Sigmoid colon (tissue), 7 donors: ENCODE results near the gene SLC35G4. TPM values are rescaled to one million over a fixed set of nuclear protein-coding genes. Genes with fewer than 3 reads are reported as not detected.
"Not testable (repeated sequence)": the region's sequence is repeated elsewhere in the genome, so short reads cannot be mapped to it uniquely, and the experiment has no call there.

Experiments
- DNase-seq: peaks from one replicate; pipeline ENCODE4 v3.0.0-alpha.2; 2019
- H3K27ac ChIP-seq, 4 donors: fragments of 200-600 bp; sonication (generic); one replicate each; pipeline ENCODE4 v1.5.1; 2016 to 2019; ENCODE audit warnings: mild to moderate bottlenecking in 1 of 4
- H3K27me3 ChIP-seq, 3 donors: fragments of 200-600 bp; sonication (generic); one replicate each; pipeline ENCODE4 v1.5.1; 2019; ENCODE audit warnings: mild to moderate bottlenecking in 1 of 3
- H3K36me3 ChIP-seq, 4 donors: fragments of 200-600 bp; sonication (generic); one replicate each; pipeline ENCODE4 v1.5.1; 2016 to 2019
- H3K4me1 ChIP-seq, 4 donors: fragments of 200-600 bp; sonication (generic); one replicate each; pipeline ENCODE4 v1.5.1; 2017 to 2019
- H3K4me3 ChIP-seq, 4 donors: fragments of 200-600 bp; sonication (generic); one replicate each; pipeline ENCODE4 v1.5.1; 2017 to 2019; ENCODE audit warnings: mild to moderate bottlenecking in 2 of 4, moderate library complexity in 1 of 4
- H3K9me3 ChIP-seq, 4 donors: fragments of 200-600 bp in 3 of 4; sonication (generic) in 3 of 4; one replicate each; pipeline versions ENCODE4 v1.5.1 to v1.6.1; 2013 to 2019
- CTCF ChIP-seq, 4 experiments: fragments of 450-650 bp in 3 of 4; fragments of 200-600 bp in 1 of 4; IDR thresholded peaks; one replicate each; pipeline ENCODE4 v1.5.1; 2016 to 2019; ENCODE audit warnings: antibody characterized with exemption in 4 of 4, mild to moderate bottlenecking in 3 of 4, moderate library complexity in 2 of 4
- EP300 ChIP-seq, 4 donors: sonication (generic); formaldehyde crosslinking; IDR thresholded peaks; one replicate each; pipeline ENCODE4 v1.6.1; 2017; ENCODE audit warnings: antibody characterized with exemption in 4 of 4
- POLR2A ChIP-seq, 2 donors: fragments of 450-650 bp; IDR thresholded peaks; one replicate each; pipeline ENCODE4 v1.6.1; 2016; ENCODE audit warnings: antibody characterized with exemption in 2 of 2, mild to moderate bottlenecking in 2 of 2, moderate library complexity in 2 of 2
- POLR2AphosphoS5 ChIP-seq, 4 donors: sonication (generic); formaldehyde crosslinking; IDR thresholded peaks; one replicate each; pipeline ENCODE4 v1.6.1; 2017; ENCODE audit warnings: antibody characterized with exemption in 4 of 4
- WGBS, 2 donors: extraction: QIAGEN DNeasy Blood & Tissue Kit; methylation state at CpG; one replicate each; pipeline ENCODE4 v1.1.7; 2013; 5-methylcytosine and 5-hydroxymethylcytosine counted together
- intact Hi-C: fragments of 100-400 bp; cut with DNase I; formaldehyde crosslinking; loops from one replicate; pipeline ENCODE4 v1.15.1; 2023
- polyA plus RNA-seq, 3 donors: library from polyadenylated mRNA; stranded (reverse); fragments of 200-250 nt; gene quantifications; one replicate each; pipeline ENCODE4 v1.2.3, GENCODE V29; 2013
- total RNA-seq, 4 donors: library from RNA; depleted of rRNA; stranded (reverse); fragments of >200 nt; gene quantifications; one replicate each; pipeline ENCODE4 v1.1.0, GENCODE V29; 2016
- donor health status: healthy with polysubstance abuse.
- donor health status: Bipolar disorder and iron deficiency.
- donor health status: healthy.

Gene SLC35G4
- total and polyA plus RNA-seq, 7 donors = not detected

GRCh38 chr18:11607906-11608305 lies 1.5 kb upstream of the SLC35G4 start:
- no peaks in the 10 kb centered on the region for H3K36me3 ChIP-seq
- H3K9me3 ChIP-seq = no peaks in the 10 kb centered on the region
- H3K27ac ChIP-seq = no peak overlapping the region
- intact Hi-C loops = no loop called here
- TF ChIP-seq POLR2AphosphoS5 (IDR thresholded peaks at IDR 0.05) (no peak), CTCF (IDR thresholded peaks at IDR 0.05) (no peak), POLR2A (IDR thresholded peaks at IDR 0.05) (no peak), EP300 (IDR thresholded peaks at IDR 0.05) (no peak)
- WGBS, 2 donors = 28 to 36% methylated on average over 2 of the region's 2 CpGs
- H3K4me3 ChIP-seq = no peak overlapping the region
- DNase-seq = no peak
- no peaks in the 10 kb centered on the region for H3K4me1 ChIP-seq
- H3K27me3 ChIP-seq = no peaks in the 10 kb centered on the region

- DNase-seq, H3K4me3 ChIP-seq, H3K9me3 ChIP-seq, H3K27ac ChIP-seq, intact Hi-C loops, H3K27me3 ChIP-seq, H3K36me3 ChIP-seq, H3K4me1 ChIP-seq: not testable (repeated sequence)
- 81 to 83% methylated on average over 11 of the region's 19 CpGs for WGBS, 2 donors
Measured at GRCh38 chr18:11608618-11609017, 778 bp upstream of the SLC35G4 start.

GRCh38 chr18:11613073-11613472 lies 3.7 kb downstream of the SLC35G4 start:
- H3K27me3 ChIP-seq, DNase-seq, intact Hi-C loops, H3K4me3 ChIP-seq, H3K9me3 ChIP-seq, H3K36me3 ChIP-seq, H3K27ac ChIP-seq, H3K4me1 ChIP-seq: not testable (repeated sequence)
- 85 to 93% methylated on average over 15 to 18 of the region's 18 CpGs for WGBS, 2 donors

- H3K4me3 ChIP-seq, H3K27ac ChIP-seq, H3K36me3 ChIP-seq, DNase-seq, intact Hi-C loops, H3K4me1 ChIP-seq, H3K27me3 ChIP-seq, H3K9me3 ChIP-seq: not testable (repeated sequence)
- WGBS, 2 donors = 82 to 87% methylated on average over 16 to 23 of the region's 23 CpGs
Measured at GRCh38 chr18:11613611-11614010, 4.2 kb downstream of the SLC35G4 start.

- H3K9me3 ChIP-seq, H3K27ac ChIP-seq, H3K4me3 ChIP-seq, H3K27me3 ChIP-seq, intact Hi-C loops, H3K36me3 ChIP-seq, H3K4me1 ChIP-seq, DNase-seq: not testable (repeated sequence)
- WGBS, 2 donors = 75 to 82% methylated on average over 18 to 21 of the region's 21 CpGs
Measured at GRCh38 chr18:11614042-11614441, 4.6 kb downstream of the SLC35G4 start.

GRCh38 chr18:11614981-11615380 lies 5.6 kb downstream of the SLC35G4 start:
- H3K36me3 ChIP-seq, H3K27me3 ChIP-seq, H3K9me3 ChIP-seq, H3K4me3 ChIP-seq, H3K27ac ChIP-seq, intact Hi-C loops, DNase-seq, H3K4me1 ChIP-seq: not testable (repeated sequence)
- WGBS, 2 donors = 88 to 89% methylated on average over 4 to 6 of the region's 6 CpGs

GRCh38 chr18:11647310-11647709 lies 37.9 kb downstream of the SLC35G4 start:
- intact Hi-C loops, H3K27me3 ChIP-seq, H3K4me3 ChIP-seq, DNase-seq, H3K36me3 ChIP-seq, H3K9me3 ChIP-seq, H3K4me1 ChIP-seq, H3K27ac ChIP-seq: not testable (repeated sequence)
- 94 to 95% methylated on average over 23 of the region's 23 CpGs for WGBS, 2 donors

GRCh38 chr18:11647804-11648203 lies 38.4 kb downstream of the SLC35G4 start:
- H3K36me3 ChIP-seq, H3K4me3 ChIP-seq, H3K9me3 ChIP-seq, H3K27me3 ChIP-seq, DNase-seq, intact Hi-C loops, H3K27ac ChIP-seq, H3K4me1 ChIP-seq: not testable (repeated sequence)
- 95 to 98% methylated on average over 26 of the region's 26 CpGs for WGBS, 2 donors

- no peaks in the 10 kb centered on the region for H3K4me1 ChIP-seq
- 68 to 77% methylated on average over 4 of the region's 4 CpGs for WGBS, 2 donors
- H3K27ac ChIP-seq = no peak overlapping the region
- no peaks in the 10 kb centered on the region for H3K36me3 ChIP-seq
- TF ChIP-seq POLR2A (IDR thresholded peaks at IDR 0.05) (no peak), POLR2AphosphoS5 (IDR thresholded peaks at IDR 0.05) (no peak), EP300 (IDR thresholded peaks at IDR 0.05) (no peak), CTCF (IDR thresholded peaks at IDR 0.05) (no peak)
- peaks cover 0 to 7% (median 1%) of the 10 kb centered on the region in 4 donors for H3K9me3 ChIP-seq
- H3K4me3 ChIP-seq = no peak overlapping the region
- no peaks in the 10 kb centered on the region for H3K27me3 ChIP-seq
- intact Hi-C loops = no loop called here
- DNase-seq = no peak
Measured at GRCh38 chr18:11649839-11650238, 40.4 kb downstream of the SLC35G4 start.
